Middle frontal gyrus (tissue), 1 donor: Measurements from ENCODE around the gene SH2D7.

ENCODE experiments used
- DNase-seq: peaks from one replicate; pipeline ENCODE4 v3.0.0-alpha.2; 2015; ENCODE audit warnings: low spot score; ENCODE audit errors: extremely low spot score

The SH2D7 gene

GRCh38 chr15:78092261-78093041, at the start of gene SH2D7:
SH2D7 (plus strand) TSS chr15:78092561; CDS start chr15:78092585, 24 bp downstream.
- no peak for DNase-seq

GRCh38 chr15:78044407-78045155, 47.8 kb upstream of the SH2D7 start:
- no peak for DNase-seq

- DNase-seq, result no peak
These were observed 47.2 kb upstream of the SH2D7 start for GRCh38 chr15:78045189-78045588.

- no peak for DNase-seq
These were observed 45.5 kb upstream of the SH2D7 start for GRCh38 chr15:78046796-78047341.

- DNase-seq, result no peak
These were observed 44.4 kb upstream of the SH2D7 start for GRCh38 chr15:78047761-78048627.

- no peak for DNase-seq
These were observed 43.8 kb upstream of the SH2D7 start for GRCh38 chr15:78048628-78048920.

GRCh38 chr15:78049691-78050440, 42.5 kb upstream of the SH2D7 start:
- DNase-seq, result no peak

- DNase-seq, result no peak
These were observed 41.9 kb upstream of the SH2D7 start for GRCh38 chr15:78050441-78050809.

- DNase-seq, result no peak
These were observed 41.5 kb upstream of the SH2D7 start for GRCh38 chr15:78050826-78051225.

- DNase-seq, result no peak
These were observed 40.8 kb upstream of the SH2D7 start for GRCh38 chr15:78051596-78051995.

- DNase-seq, result no peak
These were observed 40.4 kb upstream of the SH2D7 start for GRCh38 chr15:78052001-78052401.

- no peak for DNase-seq
These were observed 39.8 kb upstream of the SH2D7 start for GRCh38 chr15:78052545-78052944.

GRCh38 chr15:78054518-78054917, 37.8 kb upstream of the SH2D7 start:
- DNase-seq, result no peak

GRCh38 chr15:78054966-78055365, 37.4 kb upstream of the SH2D7 start:
- DNase-seq, result no peak

GRCh38 chr15:78055919-78056713, 36.2 kb upstream of the SH2D7 start:
- DNase-seq, result no peak

GRCh38 chr15:78056714-78057269, 35.6 kb upstream of the SH2D7 start:
- no peak for DNase-seq

- DNase-seq, result no peak
These were observed 34.6 kb upstream of the SH2D7 start for GRCh38 chr15:78057803-78058202.

GRCh38 chr15:78058401-78058935, 33.9 kb upstream of the SH2D7 start:
- DNase-seq, result no peak

GRCh38 chr15:78059110-78059839, 33.1 kb upstream of the SH2D7 start:
- no peak for DNase-seq
